DLD1 (cell line): ENCODE results near the gene MKRN3.

Source experiments
- in situ Hi-C: cut with HindIII; loops from 2 replicates; pipeline ENCODE4 v1.10.0; 2017; ENCODE audit warnings: low sequenced_read_pairs

MKRN3 gene

DNA sequence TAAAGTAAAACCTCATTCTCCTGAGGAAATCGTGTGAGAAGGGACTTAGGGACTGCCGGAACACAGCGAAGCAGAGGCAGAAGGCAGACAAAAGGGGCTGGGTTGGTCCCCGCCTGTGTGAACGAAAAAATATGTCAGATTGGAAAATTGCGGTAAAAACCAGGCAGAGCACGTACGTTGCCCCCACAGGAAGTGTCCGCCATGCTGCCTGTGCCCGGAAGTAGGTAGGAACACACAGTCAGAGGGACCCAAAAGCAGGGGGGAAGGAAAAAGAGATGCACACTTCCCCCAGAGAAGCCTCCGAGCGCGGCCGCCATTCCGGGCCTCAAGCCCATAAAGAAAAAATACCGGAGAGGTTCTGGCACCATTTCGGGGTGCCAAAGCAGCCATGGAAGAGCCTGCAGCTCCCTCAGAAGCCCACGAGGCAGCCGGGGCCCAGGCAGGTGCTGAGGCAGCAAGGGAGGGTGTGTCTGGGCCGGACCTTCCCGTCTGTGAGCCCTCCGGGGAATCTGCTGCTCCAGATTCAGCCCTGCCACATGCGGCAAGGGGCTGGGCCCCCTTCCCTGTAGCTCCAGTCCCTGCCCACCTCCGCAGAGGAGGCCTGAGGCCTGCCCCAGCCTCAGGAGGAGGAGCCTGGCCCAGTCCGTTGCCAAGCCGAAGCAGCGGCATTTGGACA is at the start of gene MKRN3:
MKRN3 (plus strand) TSS at position 280 of the 676 bp plus-strand sequence; CDS start at position 389, 109 bp downstream.
- in situ Hi-C loops: no loop called here

DNA sequence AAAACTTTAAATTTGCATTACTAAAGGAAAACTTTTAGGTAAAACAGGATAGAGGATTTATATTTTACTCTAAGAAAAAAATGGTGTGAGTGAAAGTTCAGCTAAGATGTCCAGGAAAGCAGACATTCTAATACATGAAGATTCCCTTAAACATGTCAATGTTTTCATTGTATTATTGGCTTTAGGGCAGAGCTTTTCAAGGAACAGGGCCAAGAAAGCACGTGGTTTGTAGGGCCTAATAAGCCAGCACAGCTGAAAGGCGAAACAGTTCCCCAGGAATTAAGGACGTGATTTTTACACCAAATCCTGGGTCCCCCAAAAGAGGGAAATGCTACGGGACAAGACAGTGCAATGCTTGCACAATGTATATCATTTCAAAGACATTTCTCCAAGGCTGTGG is 48.6 kb upstream of the MKRN3 start:
- in situ Hi-C loops: no loop called here

DNA sequence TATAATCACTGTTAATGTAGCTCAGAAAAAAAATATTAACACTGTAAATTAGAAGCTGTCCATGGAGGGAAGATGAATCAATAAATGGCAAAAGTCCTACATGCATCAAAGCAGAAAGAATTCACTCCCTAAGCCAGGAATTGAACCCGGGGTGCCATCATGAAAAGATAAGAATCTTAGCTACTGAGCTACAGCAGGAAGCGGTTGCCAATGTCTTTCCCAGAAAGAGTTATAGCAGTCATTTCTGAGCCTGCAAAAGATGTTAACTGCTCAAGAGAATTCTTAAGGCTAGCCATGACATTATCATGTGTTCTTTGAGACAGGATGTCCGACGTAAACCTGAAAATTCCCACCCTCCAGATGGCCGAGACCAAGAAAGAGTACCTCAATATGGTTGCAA is 47.4 kb upstream of the MKRN3 start:
- in situ Hi-C loops: no loop called here

DNA sequence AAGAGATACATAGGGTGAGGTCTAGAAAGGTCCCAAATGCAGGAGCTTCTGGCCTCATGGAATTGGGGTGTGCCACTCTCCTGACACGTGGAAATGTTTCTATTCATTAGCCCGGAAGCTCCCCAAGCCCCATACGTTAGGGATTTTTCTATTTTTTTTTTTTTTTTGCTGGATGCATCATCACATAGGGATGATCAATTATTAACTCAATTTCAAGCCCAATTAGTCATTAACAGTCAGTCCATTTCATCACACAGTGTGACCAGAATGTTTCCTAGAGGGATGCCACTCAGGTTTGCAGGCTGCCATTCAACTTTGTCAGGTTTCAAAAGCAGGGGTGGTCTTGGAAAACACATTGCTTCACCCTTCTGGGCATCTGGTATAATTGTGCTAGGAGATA is 40.7 kb upstream of the MKRN3 start:
- in situ Hi-C loops: no loop called here

DNA sequence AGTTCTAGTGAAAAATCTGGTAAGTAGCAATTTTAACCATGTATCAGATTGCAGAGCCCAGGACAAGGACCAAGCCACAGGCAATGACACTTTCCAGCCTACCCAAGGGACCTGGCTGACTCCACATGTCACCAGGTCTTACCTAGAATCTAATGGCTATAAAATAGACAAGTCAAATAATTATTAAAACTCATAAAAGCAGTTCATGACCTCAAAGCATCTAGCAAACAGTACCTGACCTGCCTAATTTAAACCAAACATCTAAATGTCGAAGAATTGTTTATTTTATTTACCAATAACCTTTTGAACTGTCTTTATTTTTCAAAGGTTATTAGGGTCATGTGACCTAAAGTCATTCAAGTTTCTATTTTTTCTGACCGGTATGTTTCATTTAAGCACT is 35.6 kb upstream of the MKRN3 start:
- in situ Hi-C loops: no loop called here

DNA sequence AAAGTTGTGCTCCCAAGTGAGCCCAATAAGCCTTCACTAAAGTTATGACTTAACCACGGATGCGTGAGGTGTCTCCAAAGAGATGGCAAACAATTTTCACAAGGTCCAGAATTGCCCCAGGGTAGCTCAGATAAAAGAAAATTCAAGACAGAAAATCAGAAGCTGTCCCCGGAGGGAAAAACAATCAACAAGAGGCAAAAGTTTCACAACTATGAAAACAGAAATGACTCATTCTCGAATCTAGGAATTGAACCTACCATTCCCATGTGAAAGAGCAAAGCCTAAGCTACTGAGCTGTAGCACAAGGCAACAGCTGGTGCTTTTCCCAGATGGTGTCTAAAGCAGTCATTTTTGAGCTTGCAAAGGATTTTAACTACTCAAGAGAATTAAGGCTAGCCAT is 33.5 kb upstream of the MKRN3 start:
- in situ Hi-C loops: no loop called here

DNA sequence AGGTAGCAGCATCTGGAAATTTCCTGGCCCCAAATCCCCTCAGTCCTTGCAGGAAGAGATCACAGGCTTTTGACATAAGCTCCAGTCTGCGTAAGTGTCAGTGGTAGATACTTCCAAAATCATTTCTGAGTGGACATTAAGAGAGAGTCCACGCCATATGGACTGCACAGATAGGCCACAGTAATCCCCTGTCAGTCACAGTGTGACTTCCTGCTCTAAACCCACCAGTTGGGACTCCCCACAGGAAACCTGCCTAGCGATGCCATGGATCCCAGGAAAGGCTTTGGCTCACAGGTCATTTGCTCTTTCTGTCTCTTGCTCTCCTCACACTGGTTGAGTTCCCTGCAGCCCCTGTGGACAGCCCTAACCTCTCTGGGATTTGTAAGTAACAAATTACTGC is 28.8 kb upstream of the MKRN3 start:
- in situ Hi-C loops: no loop called here

DNA sequence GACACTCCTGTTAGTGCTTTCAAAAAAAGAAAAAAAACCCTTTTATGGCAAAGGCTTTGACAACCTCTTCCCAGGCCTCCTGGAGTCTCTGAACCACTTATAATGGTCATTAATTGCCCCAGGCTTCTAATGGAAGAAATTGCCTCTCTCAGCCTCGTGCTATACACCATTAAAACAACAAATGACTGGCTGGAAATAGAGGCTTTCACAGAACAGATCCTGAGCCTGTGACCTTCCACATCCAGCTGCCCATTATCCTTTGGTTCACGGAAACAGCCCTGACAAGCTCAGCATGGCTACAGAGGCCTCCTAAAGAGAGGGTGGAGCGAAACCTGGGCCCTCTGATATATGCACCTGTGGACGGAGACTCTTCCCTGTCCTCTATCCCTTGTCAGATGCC is 26.8 kb upstream of the MKRN3 start:
- in situ Hi-C loops: no loop called here

DNA sequence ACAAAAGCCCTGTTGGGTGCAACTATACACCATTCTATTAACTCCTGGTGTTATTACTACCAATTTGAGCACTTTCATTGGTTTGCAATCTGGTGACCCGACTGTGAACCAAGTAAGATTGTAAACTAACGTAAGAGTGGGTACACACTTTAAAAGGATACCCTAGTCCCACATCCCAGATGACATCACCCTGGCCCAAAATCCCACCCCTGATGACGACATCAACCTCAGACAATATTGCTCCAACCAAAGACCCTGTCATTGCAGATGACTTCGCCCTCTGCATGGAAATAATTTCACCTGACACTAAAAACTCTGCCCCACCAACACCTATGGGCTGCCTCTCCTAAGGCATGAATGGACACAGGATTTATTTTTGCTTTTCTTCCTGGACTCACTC is 25.6 kb upstream of the MKRN3 start:
- in situ Hi-C loops: no loop called here

DNA sequence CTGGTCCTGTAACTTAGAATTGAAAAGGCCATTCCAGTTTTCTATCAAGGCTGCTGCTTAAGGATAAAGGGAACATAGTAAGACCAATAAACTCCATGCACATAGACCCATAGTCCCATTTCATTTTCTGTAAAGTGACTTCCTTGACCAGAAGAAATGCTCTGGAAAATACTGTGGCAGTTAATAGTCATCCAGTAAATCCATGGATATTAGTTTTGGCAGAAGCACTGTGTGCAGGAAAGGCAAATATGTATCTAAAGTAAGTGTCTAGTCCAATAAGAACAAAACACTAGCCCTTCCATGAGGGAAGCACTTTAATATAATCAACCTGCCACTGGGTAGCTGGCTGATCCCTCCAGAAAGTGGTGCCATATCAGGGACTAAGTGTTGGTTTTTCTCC is 19.3 kb upstream of the MKRN3 start:
- in situ Hi-C loops: no loop called here

DNA sequence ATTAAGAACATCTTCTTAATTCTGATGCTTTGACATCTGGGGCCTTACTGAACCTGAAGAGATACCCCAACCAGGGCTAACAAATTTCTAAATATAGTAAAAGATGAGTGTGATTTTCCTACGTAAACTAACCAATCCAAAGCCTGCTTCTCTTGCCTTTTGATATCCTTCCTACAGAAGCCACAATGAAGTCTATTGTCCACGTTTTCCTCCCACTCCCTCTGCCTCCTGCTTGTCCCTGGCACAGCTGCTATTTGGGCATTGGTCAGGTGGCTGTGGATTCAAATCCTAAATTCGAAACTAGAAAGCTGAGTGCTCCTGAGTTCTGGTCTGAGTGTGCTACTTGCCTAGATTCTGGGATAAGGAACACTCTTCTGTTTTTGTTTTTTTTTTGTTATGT is 17.4 kb upstream of the MKRN3 start:
- in situ Hi-C loops: no loop called here

DNA sequence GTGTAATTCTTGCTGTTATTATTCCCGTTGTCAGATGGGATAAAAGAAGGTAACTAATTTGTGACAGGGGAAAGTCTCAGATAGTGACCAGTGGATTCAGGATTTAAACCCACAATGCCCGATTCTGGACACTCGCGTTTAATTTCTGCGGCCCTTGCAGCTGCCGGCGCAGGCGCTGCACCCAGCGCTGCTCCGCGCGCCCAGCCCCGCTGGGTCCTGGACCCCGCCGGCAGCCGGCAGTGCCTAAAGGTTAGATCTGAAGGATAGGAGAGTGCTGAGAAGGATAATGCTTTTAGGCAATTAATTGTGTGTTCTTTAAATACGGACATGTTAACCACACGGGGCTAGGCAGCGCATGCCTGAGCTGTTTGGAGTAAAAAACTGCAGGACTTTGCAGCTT is 3.6 kb upstream of the MKRN3 start:
- in situ Hi-C loops: no loop called here

DNA sequence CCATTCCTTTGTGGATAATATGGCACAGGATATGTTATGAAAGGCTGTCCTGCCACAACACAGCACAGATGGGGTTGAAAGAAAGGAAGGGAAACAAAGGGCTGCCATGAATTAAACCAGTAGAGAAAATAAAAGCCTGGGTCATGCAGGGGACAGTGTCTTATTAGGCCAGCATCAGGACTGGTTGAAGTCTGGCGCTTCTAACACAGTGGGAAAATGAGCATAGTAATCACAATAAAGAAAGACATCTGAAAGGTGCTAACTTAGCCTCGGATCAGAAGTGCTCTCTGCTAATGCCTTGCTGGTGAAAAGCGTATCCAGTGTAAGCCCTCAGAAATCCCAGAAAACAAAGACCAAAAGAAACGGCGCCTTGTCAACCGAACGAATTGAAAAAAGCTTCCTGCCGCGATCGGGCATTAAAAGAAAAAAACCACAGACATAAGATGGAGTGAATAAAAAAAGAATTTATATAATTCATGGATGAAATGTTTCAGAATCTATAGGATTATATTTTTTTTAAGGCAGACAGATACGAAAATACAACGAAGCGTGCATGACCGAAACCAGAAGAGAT is 566 bp upstream of the MKRN3 start:
- in situ Hi-C loops: no loop called here

DNA sequence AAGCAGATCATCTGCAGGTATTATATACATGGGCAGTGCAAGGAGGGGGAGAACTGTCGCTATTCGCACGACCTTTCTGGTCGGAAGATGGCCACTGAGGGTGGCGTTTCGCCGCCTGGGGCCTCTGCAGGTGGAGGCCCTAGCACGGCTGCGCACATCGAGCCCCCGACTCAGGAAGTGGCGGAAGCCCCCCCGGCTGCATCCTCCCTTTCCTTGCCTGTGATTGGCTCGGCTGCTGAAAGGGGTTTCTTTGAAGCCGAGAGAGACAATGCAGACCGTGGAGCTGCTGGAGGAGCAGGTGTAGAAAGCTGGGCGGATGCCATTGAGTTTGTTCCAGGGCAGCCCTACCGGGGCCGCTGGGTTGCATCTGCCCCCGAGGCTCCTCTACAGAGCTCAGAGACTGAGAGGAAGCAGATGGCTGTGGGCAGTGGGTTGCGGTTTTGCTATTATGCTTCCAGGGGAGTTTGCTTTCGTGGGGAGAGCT is 639 bp downstream of the MKRN3 start:
- in situ Hi-C loops: no loop called here

DNA sequence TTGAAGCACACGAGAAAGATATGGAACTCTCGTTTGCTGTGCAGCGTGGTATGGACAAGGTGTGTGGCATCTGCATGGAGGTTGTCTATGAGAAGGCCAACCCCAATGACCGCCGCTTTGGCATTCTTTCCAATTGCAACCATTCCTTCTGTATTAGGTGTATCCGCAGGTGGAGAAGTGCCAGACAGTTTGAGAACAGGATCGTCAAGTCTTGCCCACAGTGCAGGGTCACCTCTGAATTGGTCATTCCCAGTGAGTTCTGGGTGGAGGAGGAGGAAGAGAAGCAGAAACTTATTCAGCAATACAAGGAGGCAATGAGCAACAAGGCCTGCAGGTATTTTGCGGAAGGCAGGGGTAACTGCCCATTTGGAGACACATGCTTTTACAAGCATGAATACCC is 1.2 kb downstream of the MKRN3 start:
- in situ Hi-C loops: no loop called here

DNA sequence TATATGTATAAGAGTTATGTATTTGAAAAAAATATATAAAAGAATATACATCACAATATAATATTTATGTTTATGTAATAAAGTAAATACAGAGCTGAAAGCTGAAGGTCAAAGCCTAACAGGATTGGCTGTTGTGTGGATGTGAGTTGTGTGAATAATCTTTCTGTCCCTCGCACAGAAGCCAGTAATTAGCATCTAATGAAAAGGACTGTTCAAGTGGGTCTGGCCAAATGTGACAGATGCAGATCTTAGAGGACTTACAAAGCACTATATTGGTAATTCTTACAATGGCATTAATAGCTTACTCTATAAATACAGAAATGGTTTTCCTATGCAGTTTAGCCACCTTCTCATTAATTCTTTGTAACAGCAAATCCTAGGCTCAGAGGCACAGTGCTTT is 2.4 kb downstream of the MKRN3 start:
- in situ Hi-C loops: no loop called here

DNA sequence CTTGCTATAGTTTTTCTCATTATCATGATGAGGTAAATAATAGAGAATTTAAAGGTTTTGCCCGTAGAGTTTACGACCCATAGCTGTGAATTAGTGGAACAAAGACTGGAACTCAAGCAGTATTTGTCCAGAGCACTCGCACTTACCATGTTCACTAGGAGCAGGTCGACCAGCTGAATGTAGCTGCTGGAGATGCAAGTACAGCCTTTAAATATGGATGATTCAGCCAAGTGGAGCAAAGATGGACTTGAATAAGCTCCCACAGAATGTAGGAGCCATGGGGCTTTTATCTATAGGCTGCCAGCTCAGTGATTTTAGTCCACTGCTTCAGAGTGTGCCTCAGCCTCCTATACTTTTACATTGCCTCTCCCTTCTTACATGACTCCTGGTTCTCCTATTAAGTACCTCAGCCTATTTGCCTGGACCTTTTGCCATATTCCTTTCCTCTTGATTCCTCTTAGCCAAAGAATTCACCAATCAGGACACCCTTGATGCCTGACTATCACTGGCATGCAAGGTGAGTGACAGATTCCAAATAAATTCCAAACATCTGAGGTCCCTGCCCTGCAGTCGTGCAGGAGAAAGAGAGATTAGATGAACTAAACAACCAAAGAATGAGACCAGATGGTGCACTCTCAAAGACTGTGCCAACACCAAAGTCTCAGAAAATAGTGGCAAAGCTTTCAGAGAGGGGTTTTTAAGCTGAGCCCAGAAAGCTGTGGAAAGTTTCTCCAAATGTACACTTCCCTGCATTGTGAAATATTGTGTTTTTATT is 3.9 kb downstream of the MKRN3 start:
- in situ Hi-C loops: no loop called here

DNA sequence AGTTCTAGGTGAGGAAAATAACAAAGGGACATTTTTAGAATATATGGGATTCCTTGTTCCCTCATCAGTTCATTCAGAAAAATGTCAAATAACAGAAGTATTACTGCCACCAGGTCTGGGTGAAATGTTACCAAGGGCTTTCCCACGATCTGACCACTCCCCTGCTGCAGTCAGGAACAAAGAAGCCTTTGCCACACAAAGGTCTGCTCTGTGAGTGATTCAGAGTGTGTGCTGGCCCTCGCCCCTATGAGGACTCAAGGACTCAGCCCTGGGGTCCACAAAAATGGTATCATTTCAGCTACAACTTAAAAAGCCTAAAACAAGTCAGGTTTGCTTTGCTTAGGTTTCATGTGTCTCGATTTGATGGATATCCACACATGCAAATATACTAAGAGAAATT is 5.0 kb downstream of the MKRN3 start:
- in situ Hi-C loops: no loop called here

DNA sequence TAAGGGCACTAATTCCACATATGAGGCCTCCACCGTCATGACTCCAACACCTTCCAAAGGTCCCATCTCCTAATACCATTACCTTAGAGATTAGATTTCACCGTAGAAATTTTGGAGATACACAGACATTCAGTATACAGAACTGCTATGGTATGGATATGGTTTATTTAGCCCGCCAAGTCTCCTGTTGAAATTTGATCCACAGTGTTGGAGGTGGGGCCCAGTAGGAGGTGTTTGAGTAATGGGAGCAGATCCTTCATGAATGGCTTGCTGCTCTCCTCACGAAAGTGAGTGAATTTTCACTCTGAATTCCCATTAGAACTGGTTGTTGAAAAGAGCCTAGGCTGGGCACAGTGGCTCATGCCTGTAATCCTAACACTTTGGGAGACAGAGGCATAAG is 7.4 kb downstream of the MKRN3 start:
- in situ Hi-C loops: no loop called here

DNA sequence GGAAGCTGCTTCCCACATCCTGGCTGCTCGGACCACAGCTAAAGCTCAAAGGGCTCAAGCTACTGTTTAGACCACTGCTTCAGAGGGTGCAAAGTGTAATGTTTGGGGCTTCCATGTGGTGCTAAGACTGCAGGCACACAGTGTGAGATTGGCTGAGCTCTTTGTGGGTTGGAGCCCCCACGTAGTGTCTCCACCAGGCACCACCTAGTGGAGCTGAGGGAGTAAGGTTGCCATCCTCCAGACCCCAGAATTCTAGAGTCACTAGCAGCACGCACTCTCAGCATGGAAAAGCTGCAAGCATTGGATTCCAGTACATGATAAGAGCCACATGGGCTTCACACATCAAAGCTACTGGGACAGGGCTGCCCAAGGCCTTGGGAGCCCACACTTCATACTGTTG is 9.3 kb downstream of the MKRN3 start:
- in situ Hi-C loops: no loop called here

DNA sequence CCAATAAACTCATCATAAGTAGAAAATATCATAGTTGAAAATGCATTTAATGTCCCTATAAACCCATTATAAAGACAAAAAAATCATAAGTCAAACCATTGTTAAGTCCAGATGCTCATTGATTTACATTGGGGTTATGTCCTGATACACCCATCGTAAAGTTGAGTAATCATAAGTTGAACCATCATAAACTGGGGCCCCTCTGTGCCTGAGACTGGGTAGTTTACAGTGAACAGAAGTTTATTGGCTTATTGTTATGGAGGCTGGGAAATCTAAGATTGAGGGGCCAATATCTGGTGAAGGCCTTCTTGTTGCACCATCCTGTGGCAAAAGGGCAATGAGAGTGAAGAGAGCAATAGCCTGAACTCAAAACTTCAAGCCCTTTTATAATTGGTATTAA is 10.6 kb downstream of the MKRN3 start:
- in situ Hi-C loops: no loop called here

DNA sequence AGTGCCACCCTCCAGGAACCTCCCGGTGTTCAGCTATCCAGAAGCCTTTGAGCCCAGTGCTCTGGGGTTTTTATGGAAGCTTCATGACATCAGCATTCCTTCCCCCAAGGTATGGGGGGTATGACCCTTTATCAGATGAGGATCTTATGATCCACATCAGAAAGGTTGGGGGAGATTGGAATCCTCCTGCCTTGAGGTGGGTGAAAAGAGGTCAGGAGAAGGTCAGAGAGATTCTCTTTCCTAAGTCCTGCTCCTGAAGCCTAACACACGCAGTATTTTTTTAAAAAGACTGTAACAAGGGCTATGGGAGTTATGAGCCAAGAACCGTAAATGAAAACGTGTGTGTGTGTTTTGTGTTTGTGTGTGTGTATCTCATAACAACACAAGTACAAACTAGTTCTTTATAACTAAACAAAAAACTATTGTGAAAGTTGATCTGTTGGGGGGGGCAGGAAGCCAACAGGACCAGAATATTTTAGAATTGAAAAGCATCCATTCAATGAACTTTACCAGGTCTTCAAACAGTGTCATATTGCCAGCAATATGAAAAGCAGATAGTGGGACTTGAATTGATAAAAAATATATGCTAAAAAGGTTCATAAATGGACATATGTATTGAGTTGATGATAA is 13.2 kb downstream of the MKRN3 start:
- in situ Hi-C loops: no loop called here
